Mononuclear cell (primary cell): ENCODE data around the gene KRT4. TPM values are rescaled to one million over a fixed set of nuclear protein-coding genes. Genes with fewer than 3 reads are reported as not detected.

Experiments used
- H3K27me3 ChIP-seq: 2 replicates; pipeline ENCODE4 v1.6.0; 2011; ENCODE audit warnings: low read length, control low read depth; ENCODE audit not compliant: insufficient read depth
- H3K4me1 ChIP-seq: 2 replicates; pipeline ENCODE4 v1.5.1; 2011; ENCODE audit warnings: mild to moderate bottlenecking, low read length, control low read depth; ENCODE audit not compliant: insufficient read depth
- H3K4me3 ChIP-seq: 2 replicates; pipeline ENCODE4 v1.5.1; 2011; ENCODE audit warnings: mild to moderate bottlenecking, low read length, moderate library complexity
- H3K9me3 ChIP-seq: 2 replicates; pipeline ENCODE4 v1.5.1; 2011; ENCODE audit warnings: low read depth, mild to moderate bottlenecking, control low read depth, low read length
- total RNA-seq: library from RNA; depleted of rRNA; stranded (reverse); fragments of >200 nt; gene quantifications from one replicate; pipeline ENCODE4 v1.2.3, GENCODE V29; 2012

The KRT4 gene
- total RNA-seq, 1 donor, result not detected

GRCh38 chr12:52808573-52809160 lies 5.2 kb downstream of the KRT4 start:
- Histone ChIP-seq H3K27me3 (no peaks in the 10 kb centered on the region), H3K9me3 (no peaks in the 10 kb centered on the region), H3K4me3 (no peak overlapping the region)

GRCh38 chr12:52807544-52808470 lies 6.1 kb downstream of the KRT4 start:
- H3K4me3 ChIP-seq, result no peak overlapping the region
- H3K27me3 ChIP-seq, result no peaks in the 10 kb centered on the region
- H3K4me1 ChIP-seq, result no peaks in the 10 kb centered on the region
- H3K9me3 ChIP-seq, result no peaks in the 10 kb centered on the region

More at GRCh38 chr12:52808573-52809160, 5.2 kb downstream of the KRT4 start:
- H3K4me1 ChIP-seq, result no peaks in the 10 kb centered on the region

DNA sequence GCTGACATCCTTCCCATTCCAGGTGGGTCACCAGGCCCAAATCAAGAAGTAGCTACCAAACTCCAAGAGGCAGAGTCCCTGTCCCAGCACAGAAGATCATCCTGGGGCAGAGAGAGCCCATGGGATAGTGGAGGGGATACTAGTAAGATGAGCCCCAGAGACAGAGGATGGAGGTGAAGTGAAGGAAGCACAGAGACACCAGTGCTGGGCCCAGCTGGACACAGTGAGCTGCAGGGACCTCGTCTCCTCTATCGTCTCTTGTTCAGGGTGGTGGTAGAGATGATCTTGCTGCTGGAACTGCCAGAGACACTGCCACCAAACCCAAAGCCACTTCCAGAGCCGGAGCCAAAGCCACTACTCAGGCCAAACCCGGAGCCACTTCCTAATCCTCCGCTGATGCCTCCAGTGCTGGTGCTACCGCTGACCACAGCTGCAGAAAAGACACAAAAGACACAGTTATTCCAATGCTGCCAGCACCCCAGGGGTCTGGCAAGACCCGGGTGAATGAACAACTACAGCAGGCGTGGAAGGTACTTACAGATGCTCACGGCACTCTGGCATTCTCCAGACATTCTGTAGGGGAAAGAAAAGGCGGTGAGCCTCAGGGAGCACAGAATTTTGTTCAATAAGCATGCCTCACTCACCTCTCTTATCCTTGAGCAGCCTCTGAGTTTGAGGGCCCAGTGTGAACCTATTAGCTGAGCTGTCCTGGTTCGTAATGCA lies 6.9 kb downstream of the KRT4 start:
- Histone ChIP-seq H3K27me3 (no peaks in the 10 kb centered on the region), H3K4me1 (no peaks in the 10 kb centered on the region), H3K4me3 (no peak overlapping the region), H3K9me3 (no peaks in the 10 kb centered on the region)

DNA sequence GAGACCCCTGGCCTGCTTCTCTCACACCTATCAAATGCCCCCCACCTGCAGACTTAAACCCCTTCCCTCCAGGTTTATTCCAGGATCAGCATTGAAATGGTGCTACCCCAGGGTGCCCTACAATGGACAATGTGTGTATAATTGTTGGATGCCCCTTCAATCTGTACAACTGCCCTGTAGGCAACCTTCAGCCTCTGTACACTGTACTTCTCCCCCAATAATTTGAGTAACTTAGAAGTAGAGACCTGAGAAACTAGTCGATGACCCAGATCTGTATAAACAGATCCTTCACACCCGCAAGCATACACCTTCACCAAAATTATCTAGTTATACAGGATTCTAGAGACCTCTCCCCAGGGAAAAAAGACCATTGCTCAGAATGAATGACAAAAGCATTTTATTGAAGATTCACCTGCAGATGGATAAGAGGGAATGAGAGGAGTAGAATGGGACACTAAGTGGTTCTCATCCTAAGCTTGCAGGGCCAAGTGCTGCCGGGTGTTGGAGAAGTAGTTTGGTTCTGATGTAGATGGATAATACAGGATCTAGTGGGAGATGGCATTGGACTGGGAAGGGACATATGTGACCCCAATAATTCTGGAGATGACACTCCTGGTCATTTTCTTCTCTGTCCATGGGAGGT lies 7.6 kb downstream of the KRT4 start:
- Histone ChIP-seq H3K9me3 (no peaks in the 10 kb centered on the region), H3K4me3 (no peak overlapping the region), H3K27me3 (no peaks in the 10 kb centered on the region), H3K4me1 (no peaks in the 10 kb centered on the region)

DNA sequence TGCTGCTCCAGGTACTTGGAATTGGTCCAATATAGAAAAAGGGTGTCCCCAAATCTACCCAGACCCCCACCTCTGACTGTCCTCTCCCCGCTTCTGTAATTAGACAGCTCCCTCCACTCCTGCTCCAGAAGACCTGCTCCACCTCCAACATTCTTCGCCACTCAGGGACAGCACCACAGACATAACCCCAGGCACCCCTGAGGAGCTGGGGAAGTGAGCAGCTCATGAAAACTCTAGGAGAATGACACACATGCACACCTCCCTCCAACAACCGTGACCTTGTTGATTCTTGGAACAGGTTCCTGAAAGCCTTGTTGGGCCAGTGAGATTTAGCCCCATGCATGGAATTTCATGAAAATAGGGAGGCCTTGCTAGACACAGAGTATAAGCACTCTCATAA lies 8.2 kb downstream of the KRT4 start:
- no peaks in the 10 kb centered on the region for H3K27me3 ChIP-seq
- H3K9me3 ChIP-seq, result no peaks in the 10 kb centered on the region
- H3K4me3 ChIP-seq, result no peak overlapping the region
- no peaks in the 10 kb centered on the region for H3K4me1 ChIP-seq

DNA sequence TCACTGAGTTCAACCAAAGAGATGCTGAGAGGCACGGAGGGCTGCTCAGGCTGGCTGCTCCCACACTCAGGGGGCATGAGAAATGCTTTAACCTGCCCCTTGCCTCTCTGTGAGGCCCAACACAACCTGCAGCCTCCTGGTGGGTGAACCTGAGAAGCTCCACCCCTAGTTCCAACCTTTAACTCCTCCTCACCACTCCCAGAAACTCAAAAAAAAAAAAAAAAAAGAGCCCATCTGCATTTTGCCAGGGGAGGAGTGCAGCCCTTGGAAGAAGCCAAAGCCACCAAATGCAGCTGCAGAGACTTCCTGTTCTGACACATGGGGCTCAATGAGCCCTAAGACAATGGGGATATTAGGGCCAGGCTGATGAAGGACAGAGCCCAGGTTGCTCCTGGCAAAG lies 8.9 kb downstream of the KRT4 start:
- Histone ChIP-seq H3K9me3 (no peaks in the 10 kb centered on the region), H3K27me3 (no peaks in the 10 kb centered on the region), H3K4me1 (no peaks in the 10 kb centered on the region)

GRCh38 chr12:52802442-52802841 lies 11.5 kb downstream of the KRT4 start:
- no peak overlapping the region for H3K4me3 ChIP-seq

More for the DNA sequence above, 8.9 kb downstream of the KRT4 start:
- H3K4me3 ChIP-seq, result no peak overlapping the region

DNA sequence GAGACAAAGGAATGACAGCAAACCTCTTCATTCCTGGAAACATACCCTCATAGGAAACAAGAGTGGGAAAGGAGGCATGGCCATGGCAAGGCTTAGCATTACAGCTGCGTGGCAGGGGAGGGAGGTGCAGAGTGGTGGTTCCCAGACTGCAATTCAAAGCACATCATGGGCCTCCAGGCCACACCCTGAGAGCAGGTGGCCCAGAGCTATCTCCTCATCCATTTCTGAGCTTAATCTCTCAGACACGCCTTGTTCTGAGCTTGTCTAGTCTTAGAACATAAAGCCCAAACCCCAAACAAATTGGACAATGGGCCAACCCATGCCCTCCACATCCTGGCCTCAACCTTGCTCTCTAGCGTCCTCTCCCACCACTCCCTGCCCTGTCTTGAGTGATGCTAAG lies 12.1 kb downstream of the KRT4 start:
- Histone ChIP-seq H3K9me3 (no peaks in the 10 kb centered on the region), H3K27me3 (no peaks in the 10 kb centered on the region), H3K4me3 (no peak overlapping the region), H3K4me1 (no peaks in the 10 kb centered on the region)

More at GRCh38 chr12:52802442-52802841, 11.5 kb downstream of the KRT4 start:
- H3K9me3 ChIP-seq, result no peaks in the 10 kb centered on the region
- no peaks in the 10 kb centered on the region for H3K4me1 ChIP-seq
- no peaks in the 10 kb centered on the region for H3K27me3 ChIP-seq

GRCh38 chr12:52800259-52800917 lies 13.5 kb downstream of the KRT4 start:
- Histone ChIP-seq H3K27me3 (no peaks in the 10 kb centered on the region), H3K9me3 (no peaks in the 10 kb centered on the region), H3K4me1 (no peaks in the 10 kb centered on the region), H3K4me3 (no peak overlapping the region)

GRCh38 chr12:52799505-52800211 lies 14.3 kb downstream of the KRT4 start:
- no peaks in the 10 kb centered on the region for H3K27me3 ChIP-seq
- H3K9me3 ChIP-seq, result no peaks in the 10 kb centered on the region
- no peaks in the 10 kb centered on the region for H3K4me1 ChIP-seq
- no peak overlapping the region for H3K4me3 ChIP-seq

- Histone ChIP-seq H3K9me3 (no peaks in the 10 kb centered on the region), H3K4me1 (no peaks in the 10 kb centered on the region), H3K27me3 (no peaks in the 10 kb centered on the region), H3K4me3 (no peak overlapping the region)
Observed at GRCh38 chr12:52798671-52799504, 15.0 kb downstream of the KRT4 start.

DNA sequence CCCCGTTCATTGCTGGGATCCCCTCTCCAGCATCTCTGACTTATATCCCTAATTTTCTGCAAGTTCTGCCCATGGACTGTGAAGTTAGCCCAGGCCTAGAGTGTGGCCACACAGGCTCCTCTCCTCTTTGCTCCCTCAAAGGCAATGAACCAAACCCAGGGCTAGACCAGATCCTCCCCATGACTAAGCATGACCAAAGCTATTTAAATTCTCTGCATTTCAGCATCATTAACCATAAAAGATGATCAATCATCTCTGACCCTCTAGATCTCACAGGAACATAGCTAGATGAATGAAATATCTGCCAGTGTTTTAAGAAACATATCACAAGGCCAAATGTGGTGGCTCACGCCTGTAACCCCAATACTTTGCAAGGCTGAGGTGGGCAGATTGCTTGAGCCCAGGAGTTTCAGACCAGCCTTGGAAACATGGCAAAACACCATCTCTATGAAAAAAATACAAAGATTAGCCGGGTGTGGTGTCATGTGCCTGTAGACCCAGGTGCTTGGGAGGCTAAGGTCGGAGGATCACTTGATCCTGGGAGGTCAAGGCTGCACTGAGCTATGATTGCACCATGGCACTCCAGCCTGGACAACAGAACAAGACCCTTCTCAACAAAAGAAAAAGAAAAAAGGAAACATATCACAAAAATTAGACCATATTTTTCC lies 15.8 kb downstream of the KRT4 start:
- H3K27me3 ChIP-seq, result no peaks in the 10 kb centered on the region
- H3K9me3 ChIP-seq, result no peaks in the 10 kb centered on the region

GRCh38 chr12:52797529-52797894 lies 16.4 kb downstream of the KRT4 start:
- Histone ChIP-seq H3K4me3 (no peak overlapping the region), H3K4me1 (no peaks in the 10 kb centered on the region), H3K9me3 (no peaks in the 10 kb centered on the region), H3K27me3 (no peaks in the 10 kb centered on the region)

More for the DNA sequence above, 15.8 kb downstream of the KRT4 start:
- H3K4me1 ChIP-seq, result no peaks in the 10 kb centered on the region
- H3K4me3 ChIP-seq, result no peak overlapping the region
